SW480 (cell line): ENCODE measurements around the gene PIP4K2A.
A peak's percentile ranks its signal among the peaks of the same experiment; 100 is the strongest.
"Not testable (repeated sequence)": the region's sequence is repeated elsewhere in the genome, so short reads cannot be mapped to it uniquely, and the experiment has no call there.

Experiments used
- DNase-seq: peaks from one replicate; pipeline ENCODE4 v3.0.0-alpha.2; 2016; ENCODE audit warnings: low spot score

PIP4K2A gene

DNA sequence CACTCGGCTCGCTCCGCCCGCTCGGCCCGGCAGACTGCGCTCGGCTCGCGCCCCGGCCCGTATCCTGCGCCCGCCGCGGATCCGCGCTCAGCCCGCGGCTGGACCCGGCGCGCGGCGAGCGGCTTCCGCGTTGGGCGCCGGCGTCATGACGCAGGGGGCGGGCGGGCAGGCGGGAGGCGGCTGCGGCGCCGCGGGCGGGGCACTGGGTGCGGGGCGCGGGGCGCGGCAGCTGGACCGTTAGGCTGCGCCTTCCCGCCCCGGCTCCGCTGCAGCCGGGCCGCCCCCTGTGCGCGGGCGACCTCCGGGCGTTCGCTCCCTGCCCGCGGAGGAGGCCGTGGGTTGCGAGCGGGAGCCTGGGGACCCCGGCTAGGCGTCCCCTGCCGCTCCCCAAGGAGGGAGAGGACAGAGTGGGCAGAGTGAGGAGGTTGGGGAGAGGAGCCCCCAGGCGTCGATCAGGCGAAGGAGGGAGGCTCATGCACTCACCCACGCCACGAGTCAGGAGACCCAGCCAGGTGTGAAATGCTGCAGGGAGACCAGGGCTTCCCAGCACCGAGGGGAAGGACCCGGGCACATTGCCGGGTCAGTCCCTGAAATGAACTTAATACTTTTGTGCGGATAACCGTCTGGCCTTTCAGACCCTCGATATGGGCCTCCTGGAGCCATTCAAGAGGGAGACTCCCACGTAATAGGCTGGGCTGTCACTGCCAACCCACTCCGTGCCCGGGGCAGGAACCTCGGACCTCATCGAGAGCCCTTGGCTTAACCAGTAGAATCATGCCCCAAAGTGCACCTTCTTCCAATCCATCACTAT, at the start of gene PIP4K2A:
TSS of gene PIP4K2A (minus strand) at position 100 of the 811 bp plus-strand sequence. CDS start 252 bp downstream, outside the sequence.
- DNase-seq = peak; percentile 52

GRCh38 chr10:22761569-22762220, 47.3 kb upstream of the PIP4K2A start:
- no peak for DNase-seq

DNA sequence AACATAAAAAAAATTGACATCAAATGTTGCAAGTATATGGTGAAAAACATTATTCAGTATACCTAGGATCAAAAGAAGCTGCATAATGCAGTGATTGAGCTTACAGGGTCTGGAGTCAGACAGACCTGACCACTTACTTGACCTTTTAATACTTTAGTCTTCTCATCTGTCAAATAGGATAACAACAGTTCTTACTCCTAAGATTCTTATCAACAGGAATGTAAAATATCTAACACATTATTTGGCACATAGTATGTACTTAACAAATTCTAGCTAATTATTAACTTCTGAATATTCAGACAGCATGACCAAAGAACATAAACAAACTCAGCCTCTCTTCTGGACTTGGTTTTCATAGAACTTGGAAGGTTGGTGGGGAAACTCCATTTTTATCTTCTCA, 45.6 kb upstream of the PIP4K2A start:
- no peak for DNase-seq

- no peak for DNase-seq
Observed at GRCh38 chr10:22758867-22759266, 44.5 kb upstream of the PIP4K2A start.

DNA sequence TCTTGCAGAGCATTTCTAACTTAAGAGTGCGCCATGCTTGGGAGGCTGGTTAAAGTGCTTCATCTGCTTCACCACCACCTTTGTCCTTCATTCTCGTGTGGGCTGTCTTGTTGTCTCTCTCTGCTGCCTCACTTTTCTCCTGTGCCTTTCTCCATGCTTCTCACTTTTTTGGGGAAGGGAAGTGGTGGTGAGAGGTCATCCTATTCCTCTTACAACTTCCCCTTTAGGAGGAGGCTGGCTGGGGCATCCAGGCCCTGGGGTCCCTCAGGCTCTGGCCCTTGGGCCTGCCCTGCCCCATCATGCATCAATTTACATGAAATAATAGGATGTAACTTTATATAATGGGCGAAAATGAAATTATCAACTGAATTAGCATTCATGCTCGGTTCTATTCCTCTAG, 39.9 kb upstream of the PIP4K2A start:
- DNase-seq = no peak

DNA sequence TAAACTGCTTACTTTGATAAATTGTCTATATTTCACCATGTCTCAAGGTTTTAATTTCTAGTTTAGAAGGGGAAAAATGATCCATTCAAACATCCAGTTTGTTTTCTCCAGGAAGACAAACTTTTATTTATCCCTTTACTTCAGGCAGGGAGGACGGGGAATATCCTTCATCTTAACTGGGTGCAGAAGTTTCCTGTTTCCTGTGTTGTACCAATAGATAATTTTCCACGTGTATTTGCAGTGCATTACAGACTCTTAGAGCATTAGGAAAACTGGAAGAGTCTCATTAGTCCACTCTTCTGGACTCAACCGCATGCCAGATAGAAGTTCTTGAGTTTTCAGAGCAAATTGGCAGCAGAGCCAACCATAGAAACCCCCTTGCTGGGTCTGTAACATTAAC, 39.4 kb upstream of the PIP4K2A start:
- no peak for DNase-seq

DNA sequence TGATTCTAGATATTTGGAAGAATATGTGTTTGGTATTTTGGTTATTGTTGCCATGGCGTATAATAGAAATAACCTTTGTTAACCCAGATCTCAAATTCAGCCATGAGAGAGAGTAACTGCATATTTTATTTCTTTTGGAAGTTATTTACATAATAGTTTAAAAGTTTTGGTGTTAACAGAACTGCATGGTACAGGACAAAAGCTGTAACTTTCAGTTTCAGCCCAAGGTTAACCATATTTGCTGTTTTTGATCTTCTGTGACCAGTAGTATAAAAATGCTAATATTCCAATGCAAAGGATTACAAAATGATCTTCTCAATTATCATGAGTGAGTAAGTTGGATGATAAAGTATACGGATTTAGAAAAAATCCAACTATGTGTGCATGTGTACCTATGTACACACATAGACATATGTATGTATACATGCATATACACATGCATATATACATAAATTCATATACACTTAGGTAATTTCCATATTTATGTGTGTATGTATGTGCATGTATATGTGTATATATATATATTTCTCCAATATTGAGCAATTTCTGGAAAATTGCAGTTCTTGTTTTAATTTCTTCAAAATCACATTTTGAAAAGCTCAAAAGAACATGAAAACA, 38.0 kb upstream of the PIP4K2A start:
- no peak for DNase-seq

DNA sequence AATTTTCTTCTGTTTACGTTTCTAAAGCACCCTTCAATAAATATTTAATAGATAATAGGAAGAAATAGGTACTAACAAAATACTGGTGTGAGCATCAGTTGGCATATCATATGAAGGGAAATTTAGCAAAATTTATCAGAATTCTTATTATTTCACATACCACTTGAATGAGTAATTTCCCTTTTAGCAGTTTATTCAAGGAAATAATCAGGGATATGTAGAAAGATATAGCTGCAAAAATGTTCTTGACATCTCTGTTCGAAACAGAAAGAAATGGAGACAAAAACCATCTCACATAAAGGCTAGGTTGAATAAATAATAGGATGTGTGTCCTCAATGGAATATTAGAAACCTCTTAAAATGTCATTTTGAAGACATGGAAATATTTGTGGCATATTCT, 35.8 kb upstream of the PIP4K2A start:
- DNase-seq = no peak

DNA sequence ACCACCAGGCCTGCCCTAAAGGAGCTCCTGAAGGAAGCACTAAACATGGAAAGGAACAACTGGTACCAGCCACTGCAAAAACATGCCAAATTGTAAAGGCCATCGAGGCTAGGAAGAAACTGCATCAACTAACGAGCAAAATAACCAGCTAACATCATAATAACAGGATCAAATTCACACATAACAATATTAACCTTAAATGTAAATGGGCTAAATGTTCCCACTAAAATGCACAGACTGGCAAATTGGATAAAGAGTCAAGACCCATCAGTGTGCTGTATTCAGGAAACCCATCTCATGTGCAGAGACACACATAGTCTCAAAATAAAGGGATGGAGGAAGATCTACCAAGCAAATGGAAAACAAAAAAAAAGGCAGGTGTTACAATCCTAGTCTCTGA, 30.5 kb upstream of the PIP4K2A start:
- DNase-seq = not testable (repeated sequence)

DNA sequence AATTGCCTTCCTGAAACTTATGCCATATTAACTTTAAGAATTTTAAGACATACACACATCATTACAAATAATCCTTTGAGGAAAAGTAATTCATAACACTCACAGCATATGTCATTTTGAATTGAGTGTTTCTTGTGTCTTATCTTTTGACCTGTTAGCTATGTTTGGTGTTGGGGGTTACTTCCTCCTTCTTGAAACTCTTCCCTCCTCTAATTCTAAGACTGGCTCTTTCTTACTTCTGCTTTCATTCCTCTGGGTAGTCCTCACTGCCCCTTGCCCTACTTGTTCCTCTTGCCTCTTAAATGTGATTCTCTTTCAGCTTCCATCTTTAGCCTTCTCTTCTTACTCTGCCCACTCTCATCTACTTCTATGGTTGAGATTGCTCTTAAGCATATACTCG, 28.3 kb upstream of the PIP4K2A start:
- no peak for DNase-seq

DNA sequence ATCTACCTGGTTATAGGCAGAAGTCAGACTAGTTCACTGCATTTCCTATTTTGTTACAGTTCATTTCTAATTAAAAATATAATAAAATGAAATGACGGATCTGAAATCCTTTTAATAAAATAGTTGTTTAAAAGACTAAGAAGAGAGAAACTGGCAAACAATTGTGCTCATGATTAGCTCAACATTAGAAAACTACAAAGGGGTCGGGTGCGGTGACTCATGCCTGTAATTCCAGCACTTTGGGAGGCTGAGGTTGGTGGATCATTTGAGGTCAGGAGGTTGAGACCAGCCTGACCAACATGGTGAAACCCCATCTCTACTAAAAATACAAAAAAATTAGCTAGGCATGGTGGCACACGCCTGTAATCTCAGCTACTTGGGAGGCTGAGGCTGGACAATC, 27.3 kb upstream of the PIP4K2A start:
- DNase-seq = not testable (repeated sequence)

DNA sequence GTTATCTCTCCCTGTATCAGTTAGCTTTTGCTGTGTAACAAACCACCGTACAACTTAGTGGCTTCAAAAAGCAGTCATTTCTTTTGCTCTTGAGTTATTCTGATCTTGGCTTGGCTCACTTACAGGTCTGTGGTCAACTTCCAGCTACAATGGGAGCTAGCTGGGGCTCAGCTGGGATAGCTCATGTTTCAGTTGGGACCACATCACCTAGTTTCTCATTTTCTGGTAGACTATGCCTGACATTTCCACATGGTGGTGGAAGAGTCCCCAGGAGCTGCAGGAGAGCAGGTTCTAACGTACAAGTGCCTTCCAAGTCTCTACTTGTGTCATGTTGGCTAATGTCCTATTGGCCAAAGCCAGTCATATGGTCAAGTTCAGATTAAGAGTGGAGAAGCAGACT, 25.8 kb upstream of the PIP4K2A start:
- no peak for DNase-seq

DNA sequence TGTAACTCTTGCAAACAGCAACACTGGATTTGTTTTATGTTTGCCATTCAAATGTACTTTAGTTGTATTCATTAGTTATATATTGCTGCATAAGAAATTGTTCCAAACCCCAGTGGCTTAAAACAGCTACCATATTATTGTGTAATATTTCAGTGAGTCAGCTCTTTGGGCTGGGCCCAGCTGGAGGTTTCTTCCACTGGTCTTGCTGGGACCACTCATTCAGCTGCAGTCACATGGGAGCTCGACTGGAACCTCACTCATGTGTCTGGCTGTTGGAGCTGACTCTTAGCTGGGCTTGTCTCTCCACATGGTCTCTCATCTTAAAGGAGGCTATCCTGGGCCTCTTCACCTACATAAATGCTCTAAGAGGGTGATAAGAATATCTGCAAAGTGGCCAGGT, 23.2 kb upstream of the PIP4K2A start:
- DNase-seq = no peak

GRCh38 chr10:22736134-22736533, 21.8 kb upstream of the PIP4K2A start:
- no peak for DNase-seq

DNA sequence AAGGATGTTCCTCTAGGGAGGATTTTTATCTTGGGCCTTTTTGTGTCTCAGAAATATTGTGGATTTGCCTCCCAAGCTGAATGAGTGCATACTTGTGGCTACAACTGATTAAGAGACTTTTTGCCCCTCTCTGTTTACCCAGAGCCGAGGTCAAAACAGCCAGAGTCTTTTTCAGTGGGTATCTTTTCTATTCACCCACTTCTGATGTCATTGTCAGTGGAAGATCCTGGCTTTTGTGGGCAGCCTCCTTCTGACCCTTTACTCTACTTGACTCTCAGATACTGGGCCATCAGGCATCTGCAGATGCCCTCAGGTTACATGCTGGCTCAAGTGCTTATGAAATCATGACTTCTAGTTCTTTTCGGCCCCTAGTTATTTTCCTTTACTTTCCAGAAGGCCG, 19.6 kb upstream of the PIP4K2A start:
- DNase-seq = no peak

DNA sequence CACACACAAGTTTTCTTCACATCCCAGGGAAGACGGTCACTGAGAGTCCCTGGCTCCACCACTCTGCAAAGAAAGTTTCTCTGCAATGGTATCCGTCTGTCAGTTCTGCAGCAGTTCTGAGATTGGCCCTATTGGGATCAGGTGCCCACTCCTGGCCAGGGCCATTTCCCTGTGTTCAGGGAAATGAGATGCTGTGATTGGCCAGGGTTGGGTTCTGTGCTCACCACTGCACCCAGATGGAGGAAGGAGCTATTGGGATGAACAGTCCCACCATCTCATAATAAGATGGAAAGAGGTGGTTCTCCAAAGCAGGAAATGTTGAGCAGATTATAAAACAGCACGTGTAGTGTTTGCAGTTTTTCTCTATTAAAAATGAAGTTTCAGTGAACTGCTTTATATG, 13.3 kb upstream of the PIP4K2A start:
- DNase-seq = no peak

DNA sequence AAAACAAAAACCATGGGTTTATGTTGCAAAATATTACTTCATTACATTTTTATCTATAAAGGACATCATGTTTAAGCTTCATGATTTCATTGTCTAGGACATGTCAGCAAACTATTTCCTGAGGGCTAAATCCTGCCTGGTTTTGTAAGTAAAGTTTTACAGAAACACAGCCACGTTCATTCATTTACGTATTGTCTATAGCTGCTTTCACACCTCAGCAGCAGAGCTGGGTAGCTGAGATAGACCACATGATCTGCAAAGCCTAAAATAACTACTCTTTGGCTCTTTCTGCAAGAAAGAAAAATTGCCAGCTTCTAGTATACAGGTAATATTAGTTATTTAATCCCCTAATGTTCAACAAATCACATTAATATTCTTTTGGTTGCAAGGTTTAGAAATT, 12.7 kb upstream of the PIP4K2A start:
- no peak for DNase-seq

- DNase-seq = no peak
Observed at GRCh38 chr10:22724773-22725172, 10.4 kb upstream of the PIP4K2A start.

DNA sequence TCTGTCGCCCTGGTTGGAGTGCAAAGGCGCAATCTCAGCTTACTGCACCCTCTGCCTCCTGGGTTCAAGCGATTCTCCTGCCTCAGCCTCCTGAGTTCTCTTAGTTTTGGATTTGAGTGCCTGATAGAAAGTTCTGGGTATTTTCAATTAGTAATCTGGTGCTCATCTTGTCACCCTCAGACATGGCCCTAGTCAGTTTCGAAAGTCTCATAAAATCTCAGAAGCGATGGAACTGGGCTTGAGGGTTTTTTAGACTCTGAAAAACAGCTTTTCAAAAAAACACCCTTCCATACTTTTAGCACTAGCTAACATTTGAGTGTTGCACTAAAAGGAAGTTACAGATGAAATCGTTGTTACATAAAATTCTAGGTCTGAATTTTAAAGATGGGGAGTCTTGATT, 9.4 kb upstream of the PIP4K2A start:
- no peak for DNase-seq

- no peak for DNase-seq
Observed at GRCh38 chr10:22723343-22723779, 9.0 kb upstream of the PIP4K2A start.

DNA sequence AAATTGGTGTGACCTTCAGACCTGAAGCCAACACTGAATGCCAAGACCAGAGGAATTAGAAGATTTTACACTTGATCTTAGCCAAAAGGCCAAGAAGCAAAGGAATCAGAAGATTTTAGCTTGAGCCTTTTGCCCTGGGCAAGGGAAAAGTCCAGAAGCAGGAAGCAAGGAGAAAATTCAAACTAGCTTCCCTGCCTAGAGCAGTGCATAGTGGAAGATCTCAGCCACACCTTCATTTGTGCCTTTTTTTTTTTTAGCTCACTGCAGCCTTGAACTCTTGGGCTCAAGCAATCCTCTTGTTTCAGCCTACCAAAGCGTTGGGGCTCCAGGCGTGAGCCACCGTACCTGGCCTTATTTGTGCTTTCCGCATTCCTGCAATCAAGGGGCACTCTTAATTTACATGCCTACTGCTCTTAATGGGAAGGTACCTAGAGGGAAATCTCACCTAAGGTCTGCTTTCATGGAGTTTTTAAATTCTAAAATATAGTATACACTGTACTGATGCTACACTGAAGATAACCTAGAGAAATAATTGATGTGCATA, 8.3 kb upstream of the PIP4K2A start:
- DNase-seq = no peak

GRCh38 chr10:22720667-22721066, 6.3 kb upstream of the PIP4K2A start:
- DNase-seq = no peak
